ENCODE measurements around the gene TIGD7.
A peak's percentile ranks its signal among the peaks of the same experiment; 100 is the strongest.
"Not testable (repeated sequence)": the region's sequence is repeated elsewhere in the genome, so short reads cannot be mapped to it uniquely, and the experiment has no call there.

Gene TIGD7

DNA sequence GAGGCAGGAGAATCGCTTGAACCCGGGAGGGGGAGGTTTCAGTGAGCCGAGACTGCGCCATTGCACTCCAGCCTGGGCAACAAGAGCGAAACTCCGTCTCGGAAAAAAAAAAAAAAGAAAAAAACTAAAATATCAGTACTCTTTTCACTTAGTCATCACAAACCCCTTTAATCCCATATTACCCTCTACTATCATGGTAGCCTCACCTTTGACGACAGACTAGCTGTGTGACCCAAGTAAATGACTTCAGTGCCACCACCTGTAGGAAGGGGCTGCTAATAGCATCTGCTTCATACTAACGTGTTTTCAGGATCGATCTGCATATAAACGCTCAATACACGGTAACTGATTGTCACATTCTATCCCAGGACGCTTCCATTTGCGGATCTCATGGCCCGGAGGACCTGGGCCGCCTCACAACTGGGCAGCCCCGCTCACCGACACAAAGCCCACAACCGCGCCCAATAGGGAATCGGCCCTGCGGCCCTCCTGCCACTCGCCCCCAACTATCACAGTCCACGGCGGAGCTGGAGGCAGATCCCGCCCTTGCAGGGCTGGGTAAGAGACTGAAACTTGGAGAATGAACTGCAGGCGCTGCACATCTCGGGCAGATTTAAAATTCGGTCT is 23.0 kb downstream of the TIGD7 start:
- no peak for DNase-seq (ENCODE audit: low read depth in 2 of 2)

DNA sequence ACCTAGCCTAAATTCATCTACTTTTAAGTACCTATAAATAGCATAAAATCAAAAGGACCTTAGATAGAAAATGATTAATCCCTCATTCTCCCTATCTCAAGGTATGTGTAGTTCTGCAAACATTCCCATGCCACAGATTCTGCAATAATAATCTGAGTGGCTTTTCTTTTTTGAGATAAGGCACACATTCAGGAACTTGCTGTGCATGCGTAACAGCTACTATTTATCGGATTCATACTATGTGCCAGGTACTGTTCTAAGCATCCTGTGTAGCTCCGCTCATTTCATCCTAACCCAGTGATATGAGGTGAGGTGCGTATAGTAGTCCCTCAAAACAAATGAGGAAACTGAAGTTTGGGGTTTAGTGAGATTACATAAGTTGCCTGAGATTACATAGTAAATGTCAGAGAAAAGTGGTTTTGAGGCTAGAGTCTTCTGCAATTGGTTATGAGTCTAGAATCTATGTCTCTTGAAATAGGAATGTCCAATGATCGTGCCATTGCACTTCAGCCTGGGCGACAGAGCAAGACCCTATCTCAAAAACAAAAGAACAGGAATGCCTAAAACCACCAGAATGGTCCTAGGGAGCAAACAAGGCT is 23.9 kb downstream of the TIGD7 start:
- DNase-seq (ENCODE audit: low read depth in 2 of 2) = no peak

DNA sequence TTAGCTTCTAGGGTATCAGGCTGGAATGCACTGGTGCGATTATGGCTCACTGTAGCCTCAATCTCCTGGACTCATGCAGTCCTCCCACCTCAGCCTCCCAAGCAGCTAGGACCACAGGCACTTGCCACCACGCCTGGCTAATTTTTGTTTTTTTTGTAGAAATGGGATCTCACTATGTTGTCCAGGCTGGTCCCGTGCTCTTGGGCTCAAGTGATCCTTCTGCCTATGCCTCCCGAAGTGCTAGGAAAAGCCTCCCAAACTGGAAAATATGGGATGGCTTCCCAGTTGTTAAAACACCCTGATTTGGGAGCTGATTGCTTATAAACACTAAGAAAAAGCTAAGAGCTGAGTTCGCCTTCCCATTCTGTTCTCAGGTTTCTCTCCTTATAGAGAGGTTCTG is 28.6 kb downstream of the TIGD7 start:
- DNase-seq (ENCODE audit: low read depth in 2 of 2) = no peak

DNA sequence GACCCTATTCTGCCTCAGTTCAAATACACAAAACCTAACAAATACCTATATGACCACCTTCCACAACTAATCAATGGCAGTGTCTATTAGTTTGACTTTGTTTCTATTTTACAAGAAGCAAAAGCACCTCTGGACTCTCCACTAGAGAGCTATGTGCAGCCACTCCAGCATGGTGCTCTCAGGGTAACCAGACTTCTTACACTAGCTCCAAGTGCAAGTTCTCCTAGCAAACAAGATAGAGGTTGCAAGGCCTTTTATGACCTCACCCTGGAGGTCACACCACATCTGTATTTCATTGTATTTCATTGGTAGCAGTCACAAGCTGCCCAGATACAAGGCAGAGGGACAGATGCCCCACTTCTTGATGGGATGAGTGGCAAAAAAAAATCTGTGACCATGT is 30.3 kb downstream of the TIGD7 start:
- no peak for DNase-seq (ENCODE audit: low read depth in 2 of 2)

DNA sequence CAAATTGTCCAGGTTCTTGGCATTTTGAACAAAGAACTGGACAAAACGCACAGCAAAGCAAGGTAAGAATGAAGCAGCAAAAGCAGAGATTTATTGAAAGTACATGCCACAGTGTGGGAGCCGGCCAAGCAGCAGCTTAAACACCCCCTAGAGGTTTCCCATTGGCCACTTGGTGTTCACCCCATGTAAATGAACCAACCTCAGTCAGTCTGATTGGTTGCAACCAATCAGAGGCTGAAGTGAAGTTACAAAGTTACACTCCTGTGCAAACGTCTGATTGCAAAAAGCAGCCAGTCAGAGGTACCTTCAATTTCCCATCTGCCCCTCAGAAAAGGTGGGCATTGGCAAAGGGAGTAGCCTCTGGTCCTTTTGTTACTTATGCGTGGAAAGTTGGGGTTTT is 30.7 kb downstream of the TIGD7 start:
- DNase-seq (ENCODE audit: low read depth in 2 of 2) = no peak

DNA sequence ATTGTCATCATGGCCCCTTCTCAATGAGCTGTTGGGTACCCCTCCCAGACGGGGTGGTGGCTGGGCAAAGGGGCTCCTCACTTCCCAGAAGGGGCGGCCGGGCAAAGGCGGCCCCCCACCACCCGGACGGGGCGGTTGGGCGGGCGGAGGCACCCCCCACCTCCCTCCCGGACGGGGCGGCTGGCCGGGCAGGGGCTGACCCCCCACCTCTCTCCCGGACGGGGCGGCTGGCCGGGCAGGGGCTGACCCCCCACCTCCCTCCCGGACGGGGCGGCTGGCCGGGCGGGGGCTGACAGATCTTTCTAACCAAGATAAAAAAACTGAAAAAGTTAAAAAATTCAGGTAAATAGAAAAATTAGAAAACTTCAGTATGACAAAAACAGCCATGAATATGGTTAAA is 33.9 kb downstream of the TIGD7 start:
- not testable (repeated sequence) for DNase-seq (ENCODE audit: low read depth in 2 of 2)

DNA sequence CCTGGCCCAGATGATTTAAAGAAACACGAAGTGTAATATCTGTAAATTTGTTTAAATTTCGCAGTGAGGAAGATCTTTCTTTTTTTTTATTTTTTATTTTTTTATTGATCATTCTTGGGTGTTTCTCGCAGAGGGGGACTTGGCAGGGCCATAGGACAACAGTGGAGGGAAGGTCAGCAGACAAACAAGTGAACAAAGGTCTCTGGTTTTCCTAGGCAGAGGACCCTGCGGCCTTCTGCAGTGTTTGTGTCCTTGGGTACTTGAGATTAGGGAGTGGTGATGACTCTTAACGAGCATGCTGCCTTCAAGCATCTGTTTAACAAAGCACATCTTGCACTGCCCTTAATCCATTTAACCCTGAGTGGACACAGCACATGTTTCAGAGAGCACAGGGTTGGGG is 34.5 kb downstream of the TIGD7 start:
- not testable (repeated sequence) for DNase-seq (ENCODE audit: low read depth in 2 of 2)

DNA sequence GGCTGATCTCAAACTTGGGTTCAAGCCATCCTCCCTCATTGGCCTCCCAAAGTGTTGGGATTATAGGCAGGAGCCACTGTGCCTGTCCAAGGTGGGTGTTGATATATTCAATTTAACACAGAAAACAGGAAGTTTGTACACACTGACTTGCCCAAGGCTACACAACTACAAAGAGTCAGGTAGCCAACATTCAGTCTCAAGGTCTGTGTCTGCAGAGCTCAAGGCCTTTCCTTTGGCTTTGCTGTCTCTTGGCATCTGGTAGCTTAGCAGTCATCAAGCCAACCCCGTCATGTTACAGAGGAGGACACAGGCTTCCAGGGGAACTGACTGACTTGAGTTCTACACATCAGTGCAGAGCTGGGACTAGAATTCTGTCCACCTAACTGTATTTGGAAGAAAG is 36.9 kb downstream of the TIGD7 start:
- no peak for DNase-seq (ENCODE audit: low read depth in 2 of 2)

DNA sequence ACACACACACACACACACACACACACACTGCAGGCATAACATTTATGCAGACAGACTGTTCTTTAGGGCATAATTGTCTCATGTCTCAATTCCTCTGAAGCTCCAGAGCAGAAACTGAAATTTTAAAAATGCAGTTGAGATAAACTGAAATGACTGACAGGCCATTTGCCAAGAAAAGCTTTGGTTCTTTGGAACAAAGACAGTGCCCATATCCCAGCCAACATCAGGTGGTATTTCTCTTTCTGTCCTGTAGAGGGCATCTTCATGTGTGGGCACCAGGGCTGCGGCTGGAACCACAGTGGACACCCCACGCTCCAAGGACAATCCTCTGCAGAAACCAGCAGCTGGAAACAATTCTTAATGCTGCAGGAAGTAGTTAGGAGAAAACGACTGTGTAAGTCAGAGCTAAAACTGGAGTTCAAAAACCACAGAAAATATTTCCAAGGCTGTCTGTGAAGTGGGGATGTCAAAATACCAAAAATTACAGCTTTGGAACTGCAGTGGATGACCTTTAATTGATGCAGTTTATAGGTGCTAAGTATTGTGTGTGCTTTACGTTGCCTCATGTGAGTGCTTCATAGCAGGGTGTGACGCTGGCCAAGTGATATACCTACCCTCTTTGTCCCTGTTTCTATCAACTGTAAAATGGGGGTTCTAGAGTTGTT is 38.2 kb downstream of the TIGD7 start:
- no peak for DNase-seq (ENCODE audit: low read depth in 2 of 2)

DNA sequence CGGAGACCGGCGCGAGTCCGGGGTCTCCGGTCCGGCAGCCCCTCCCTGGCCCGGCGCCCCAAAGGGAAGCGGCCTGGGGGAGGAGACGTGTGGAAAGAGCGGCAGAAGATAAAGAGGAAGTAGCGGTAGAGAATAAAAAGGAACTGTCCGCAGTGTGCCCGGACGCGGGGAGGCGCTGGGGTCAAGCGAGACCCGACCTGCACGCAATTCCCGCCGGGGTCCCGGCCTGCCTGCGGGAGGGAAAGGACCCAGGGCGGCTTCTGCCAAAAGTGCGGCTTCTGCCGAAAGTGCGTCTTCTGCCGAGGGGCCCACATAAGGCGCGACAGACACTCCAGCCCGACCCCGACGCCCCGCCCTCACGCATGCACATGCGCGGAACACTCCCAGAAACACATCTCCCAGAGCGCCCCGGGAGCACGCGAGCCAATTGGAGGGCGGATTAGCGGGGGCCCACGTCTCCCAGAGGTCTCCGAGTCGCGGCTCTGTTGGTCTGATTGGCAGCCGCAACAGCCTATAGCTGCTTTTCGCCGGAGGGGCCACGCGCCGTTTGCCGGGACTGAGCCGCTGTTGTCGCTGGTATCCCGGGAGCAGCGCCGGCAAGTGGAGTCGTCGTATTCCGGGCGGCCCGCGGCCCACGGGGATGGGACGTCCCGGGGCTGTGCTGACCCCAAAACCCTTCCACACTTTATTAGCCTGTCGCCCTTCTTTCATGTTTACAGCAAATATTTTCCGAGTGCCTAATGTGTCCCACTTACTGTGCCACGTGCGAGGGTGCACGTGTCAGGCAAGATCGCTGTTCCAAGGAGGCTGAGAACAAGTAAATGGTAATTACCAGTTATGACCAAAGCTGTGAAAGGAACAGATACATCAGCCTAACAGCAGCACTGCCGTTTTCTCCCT is 40.8 kb downstream of the TIGD7 start:
- DNase-seq (ENCODE audit: low read depth in 2 of 2) = peak; percentile 84 to 95

DNA sequence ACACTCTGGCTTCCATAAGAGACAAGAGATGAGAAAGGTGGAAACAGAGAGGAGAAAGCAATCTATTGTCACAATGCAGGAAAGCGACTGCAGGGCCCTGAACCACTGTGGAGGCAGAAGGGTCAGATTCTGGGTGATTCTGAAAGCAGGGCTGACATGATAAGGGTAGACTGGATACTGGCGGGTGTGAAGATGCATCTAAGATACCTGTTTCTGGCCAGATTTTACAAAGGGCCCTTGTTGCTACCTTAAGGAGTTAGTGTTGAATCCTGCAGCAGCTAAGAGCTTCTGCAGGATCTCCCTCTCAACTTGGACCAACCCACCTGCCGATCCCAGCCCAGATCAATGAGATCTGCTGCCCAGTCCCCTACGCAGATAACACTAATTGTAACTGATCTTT is 42.7 kb downstream of the TIGD7 start:
- no peak for DNase-seq (ENCODE audit: low read depth in 2 of 2)

DNA sequence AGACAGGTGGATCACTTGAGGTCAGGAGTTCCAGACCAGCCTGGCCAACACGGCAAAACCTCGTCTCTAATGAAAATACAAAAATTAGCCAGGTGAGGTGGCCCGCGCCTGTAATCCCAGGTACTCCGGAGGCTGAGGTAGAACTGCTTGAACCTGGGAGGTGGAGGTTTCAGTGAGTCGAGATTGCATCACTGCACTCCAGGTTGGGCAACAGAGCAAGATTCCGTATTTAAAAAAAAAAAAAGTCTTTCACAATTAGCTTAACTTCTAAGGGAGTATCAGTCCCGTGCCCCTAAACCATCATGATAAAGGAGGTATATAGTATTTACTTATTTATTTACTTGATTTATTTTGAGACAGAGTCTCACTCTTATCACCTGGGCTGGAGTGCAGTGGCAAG is 45.4 kb downstream of the TIGD7 start:
- DNase-seq (ENCODE audit: low read depth in 2 of 2) = no peak

DNA sequence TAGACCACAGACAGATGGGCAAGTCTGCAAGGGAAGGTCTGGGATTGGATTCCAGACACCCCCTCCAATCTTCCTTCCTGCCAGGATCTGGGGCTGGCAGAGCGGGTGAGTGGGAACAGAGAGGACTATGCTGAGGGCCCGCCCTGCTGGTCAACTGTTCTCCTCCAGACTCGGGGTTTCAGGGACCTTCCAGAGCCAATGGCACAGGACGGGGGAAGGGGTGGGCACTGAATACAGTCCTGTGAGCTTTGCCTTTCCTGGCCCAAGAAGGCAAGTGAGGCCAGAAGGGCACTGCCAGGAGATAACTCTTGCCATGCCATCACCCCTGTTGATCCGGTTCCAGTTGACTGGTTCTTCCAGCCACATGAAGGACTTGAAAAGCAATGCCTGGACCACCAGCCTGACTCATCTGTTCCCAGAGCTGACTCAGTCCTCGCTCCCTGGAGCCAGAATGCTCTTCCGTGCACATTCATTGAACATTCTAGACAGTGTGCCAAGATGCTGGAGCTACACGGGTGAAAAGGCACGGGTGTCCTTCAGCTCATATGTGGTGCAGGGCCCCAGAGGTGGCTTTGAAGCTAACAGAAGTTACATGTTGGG is 48.3 kb downstream of the TIGD7 start:
- DNase-seq (ENCODE audit: low read depth in 2 of 2) = no peak

DNA sequence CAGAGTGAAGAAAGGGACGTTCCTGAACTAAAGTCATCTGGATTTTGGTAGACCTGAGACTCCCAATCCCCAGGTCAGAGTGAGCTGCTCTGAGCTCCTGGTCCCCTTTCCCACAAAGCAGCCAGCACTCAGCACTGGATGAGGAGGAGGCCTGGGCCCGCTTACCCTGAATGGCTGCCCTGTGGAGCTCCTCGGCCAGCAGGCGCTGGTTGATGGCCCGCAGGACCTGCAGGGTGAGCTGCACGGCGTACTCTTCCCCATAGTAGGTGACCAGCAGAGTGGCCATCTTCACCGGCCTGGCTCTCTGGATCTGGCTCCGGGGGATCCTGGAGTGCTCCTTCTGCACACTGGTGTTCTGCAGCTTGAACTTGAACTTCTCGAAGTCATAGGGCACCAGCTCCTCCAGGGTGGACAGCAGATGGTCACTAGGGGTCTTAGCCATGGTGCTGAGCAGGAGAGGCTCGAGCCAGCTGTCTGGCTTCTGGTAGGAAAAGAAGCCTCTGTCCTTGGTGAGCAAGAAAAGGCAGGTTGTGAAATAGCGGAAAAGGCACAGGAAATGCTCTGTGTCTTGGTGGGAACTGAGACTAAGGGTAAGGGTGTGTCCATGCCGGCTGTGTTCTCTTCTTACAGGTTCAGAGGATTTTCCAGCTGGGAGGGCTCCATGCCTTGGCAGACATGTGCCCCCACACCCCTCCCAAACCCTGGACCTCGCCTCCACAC is 48.9 kb downstream of the TIGD7 start, which contains the start of gene MEFV:
MEFV (minus strand) TSS at position 488 of the 720 bp plus-strand sequence; CDS start at position 442, 46 bp downstream.
- DNase-seq (ENCODE audit: low read depth in 2 of 2) = no peak

DNA sequence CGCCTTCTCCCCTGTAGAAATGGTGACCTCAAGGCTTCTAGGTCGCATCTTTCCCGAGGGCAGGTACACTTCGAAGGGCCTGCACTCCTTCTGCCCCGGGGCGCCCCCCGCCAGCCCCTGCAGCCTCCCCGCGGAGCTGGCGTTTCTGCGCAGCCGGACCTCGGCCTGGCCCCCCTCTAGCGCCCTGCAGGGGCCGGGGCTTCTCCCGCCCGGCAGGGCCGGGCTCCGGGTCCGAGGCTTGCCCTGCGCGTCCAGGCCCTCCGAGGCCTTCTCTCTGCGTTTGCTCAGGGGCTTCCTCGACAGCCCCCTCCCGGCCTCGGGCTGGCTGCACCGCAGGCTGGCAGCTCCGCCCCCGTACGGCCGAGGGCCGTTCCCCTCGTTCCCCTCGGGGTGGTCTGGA is 50.9 kb downstream of the TIGD7 start:
- DNase-seq (ENCODE audit: low read depth in 2 of 2) = no peak

DNA sequence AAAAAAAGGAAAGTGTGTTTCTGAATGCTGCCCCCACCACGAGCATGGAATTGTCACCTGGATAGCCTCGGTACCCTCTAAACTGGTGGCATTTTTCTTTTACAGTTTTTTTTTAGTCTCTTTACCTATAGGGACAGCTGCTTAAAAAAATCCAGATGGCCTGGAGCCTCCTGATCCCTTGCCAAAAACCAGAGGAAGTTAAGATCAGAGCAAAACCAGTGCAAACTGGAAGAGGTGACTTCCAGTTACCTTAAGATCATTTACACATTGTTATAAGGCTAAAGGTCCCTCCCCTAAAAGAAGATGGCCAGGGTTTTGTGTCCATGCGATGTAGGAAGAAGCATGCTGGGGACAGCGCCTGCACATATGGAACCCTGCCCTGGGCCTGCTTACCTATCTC is 52.3 kb downstream of the TIGD7 start:
- no peak for DNase-seq (ENCODE audit: low read depth in 2 of 2)

DNA sequence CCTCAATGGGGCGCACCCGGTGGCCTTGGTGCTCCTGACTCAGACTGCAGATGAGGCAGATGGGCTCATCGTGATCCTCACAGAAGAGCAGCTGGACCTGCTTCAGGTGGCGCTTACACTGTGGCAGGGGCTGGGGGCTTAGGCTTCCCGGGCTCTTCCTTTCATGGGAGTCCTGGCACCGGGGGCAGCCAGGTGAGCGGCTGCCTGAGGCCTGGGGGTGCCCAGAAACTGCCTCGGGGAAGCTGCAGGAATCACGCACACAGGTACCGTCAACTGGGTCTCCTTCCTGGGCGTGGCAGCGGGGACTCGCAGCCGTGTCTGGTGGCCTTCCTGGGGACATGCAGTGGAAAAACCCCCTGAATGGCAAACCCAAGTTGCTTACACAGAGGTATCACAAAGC is 55.8 kb downstream of the TIGD7 start:
- DNase-seq (ENCODE audit: low read depth in 2 of 2) = no peak

DNA sequence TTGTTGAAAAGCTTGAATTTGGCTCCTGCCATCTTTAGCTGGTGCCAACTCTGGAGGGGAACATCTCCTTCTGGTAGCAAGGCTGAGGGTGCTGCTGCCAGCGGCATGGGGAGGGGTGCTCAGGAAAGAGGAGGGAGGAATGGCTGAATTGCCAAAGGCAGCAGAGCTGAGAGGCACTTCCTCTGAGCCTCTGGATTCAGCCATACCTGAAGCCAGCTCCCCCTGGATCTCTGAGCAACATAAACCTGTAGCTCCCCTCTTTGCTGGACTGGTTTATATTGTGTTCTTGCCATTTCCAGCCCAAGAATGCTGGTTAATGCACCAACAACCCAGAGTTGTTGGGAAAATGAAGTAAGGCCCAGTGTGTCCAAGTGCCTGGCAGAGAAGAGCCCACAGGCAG is 56.2 kb downstream of the TIGD7 start:
- DNase-seq (ENCODE audit: low read depth in 2 of 2) = no peak
